ENCODE data around the gene NOTCH2.

NOTCH2 gene

GRCh38 chr1:119874186-119874585 is 195.3 kb downstream of the NOTCH2 start:
- no peak for DNase-seq (ENCODE audit: low spot score)

- DNase-seq (ENCODE audit: low spot score): no peak
Observed at GRCh38 chr1:119873135-119874015, 196.1 kb downstream of the NOTCH2 start.

- DNase-seq (ENCODE audit: low spot score): no peak
Observed at GRCh38 chr1:119871881-119872280, 197.6 kb downstream of the NOTCH2 start.

GRCh38 chr1:119870917-119871596 is 198.4 kb downstream of the NOTCH2 start:
- DNase-seq (ENCODE audit: low spot score): peak; percentile 68

GRCh38 chr1:119869995-119870394 is 199.5 kb downstream of the NOTCH2 start:
- no peak for DNase-seq (ENCODE audit: low spot score)

GRCh38 chr1:119868176-119868575 is 201.3 kb downstream of the NOTCH2 start:
- DNase-seq (ENCODE audit: low spot score): no peak

GRCh38 chr1:119866451-119866850 is 203.0 kb downstream of the NOTCH2 start:
- no peak for DNase-seq (ENCODE audit: low spot score)

- DNase-seq (ENCODE audit: low spot score): no peak
Observed at GRCh38 chr1:119865627-119866026, 203.8 kb downstream of the NOTCH2 start.

- no peak for DNase-seq (ENCODE audit: low spot score)
Observed at GRCh38 chr1:119862276-119862675, 207.2 kb downstream of the NOTCH2 start.

Measured in activated CD4-positive, alpha-beta T cell treated with anti-CD3 and anti-CD28 coated beads, Interleukin-2, Interleukin-4, amounts not matched to agents 100 ng/mL and 50 ng/mL, durations not matched to agents 16 hours and 8 hours (primary cell).